Measurements from ENCODE around the gene KDM2B.

DNA sequence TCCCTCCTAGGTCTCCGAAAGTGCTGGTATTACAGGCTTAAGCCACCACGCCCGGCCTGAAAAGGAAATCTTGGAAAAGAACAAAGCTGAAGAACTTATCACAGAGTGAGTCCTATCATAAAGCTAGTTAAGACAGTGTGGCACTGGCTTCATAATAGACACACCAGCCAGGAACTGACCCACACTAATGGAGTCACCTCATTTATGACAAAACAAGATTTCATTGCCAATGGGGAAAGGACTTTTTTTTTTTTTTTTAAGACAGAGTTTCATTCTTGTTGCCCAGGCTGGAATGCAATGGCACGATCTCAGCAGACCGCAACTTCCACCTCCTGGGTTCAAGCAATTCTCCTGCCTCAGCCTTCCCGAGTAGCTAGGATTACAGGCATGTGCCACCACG is 15.7 kb downstream of the KDM2B start:
- TF ChIP-seq EZH2 (IDR thresholded peaks at IDR 0.05; ENCODE audit: borderline replicate concordance, control insufficient read depth, low read depth, low read length), result no peak
- TF ChIP-seq EP300 (IDR thresholded peaks at IDR 0.05; ENCODE audit: borderline replicate concordance in 1 of 2, control insufficient read depth in 1 of 2, low read depth in 2 of 2, low read length in 2 of 2), result no peak
- no peak for TF ChIP-seq POLR2AphosphoS2 (IDR thresholded peaks at IDR 0.05; ENCODE audit: low read depth, low read length)

Measured in GM12878 (cell line).